HepG2 (cell line): ENCODE measurements around the gene ZNF467. TPM values are rescaled to one million over a fixed set of nuclear protein-coding genes. Genes with fewer than 3 reads are reported as not detected.

Experiments
- ARNTL ChIP-seq: sonication (generic); formaldehyde crosslinking; IDR thresholded peaks from 2 replicates; pipeline ENCODE4 v1.4.0; 2020; ENCODE audit warnings: mild to moderate bottlenecking, missing genetic modification reagents
- HOXA3 ChIP-seq: sonication (generic); formaldehyde crosslinking; IDR thresholded peaks from 2 replicates; pipeline ENCODE4 v1.5.0; 2020; ENCODE audit warnings: missing genetic modification reagents
- PHF20 ChIP-seq: sonication (generic); formaldehyde crosslinking; IDR thresholded peaks from 2 replicates; pipeline ENCODE4 v1.5.0; 2020; ENCODE audit warnings: mild to moderate bottlenecking, missing genetic modification reagents
- PHF8 ChIP-seq: sonication (generic); formaldehyde crosslinking; IDR thresholded peaks from 2 replicates; pipeline ENCODE4 v1.5.0; 2020; ENCODE audit warnings: missing genetic modification reagents
- SALL1 ChIP-seq: sonication (generic); formaldehyde crosslinking; IDR thresholded peaks from 2 replicates; pipeline ENCODE4 v1.8.0; 2022; ENCODE audit warnings: mild to moderate bottlenecking, missing genetic modification reagents
- SRSF1 ChIP-seq: fragments of 200-400 bp; formaldehyde crosslinking; optimal IDR thresholded peaks from 2 replicates; pipeline ENCODE3; 2017; ENCODE audit warnings: mild to moderate bottlenecking, low read depth, low read length, moderate library complexity
- XRCC5 ChIP-seq: fragments of 200-400 bp; formaldehyde crosslinking; optimal IDR thresholded peaks from 2 replicates; pipeline ENCODE3; 2017; ENCODE audit warnings: mild to moderate bottlenecking, low read length
- ZFX ChIP-seq: sonication (generic); formaldehyde crosslinking; IDR thresholded peaks from 2 replicates; pipeline ENCODE4 v1.4.0; 2020; ENCODE audit warnings: mild to moderate bottlenecking, low read depth, missing genetic modification reagents, moderate library complexity
- ZNF143 ChIP-seq: sonication (generic); formaldehyde crosslinking; IDR thresholded peaks from 2 replicates; pipeline ENCODE4 v1.4.0; 2020; ENCODE audit warnings: missing genetic modification reagents
- ZNF30 ChIP-seq: sonication (generic); formaldehyde crosslinking; IDR thresholded peaks from 2 replicates; pipeline ENCODE4 v1.5.0; 2020; ENCODE audit warnings: mild to moderate bottlenecking, missing genetic modification reagents
- ZNF329 ChIP-seq: sonication (generic); formaldehyde crosslinking; IDR thresholded peaks from 2 replicates; pipeline ENCODE4 v1.9.0; 2021; ENCODE audit warnings: low read depth, mild to moderate bottlenecking, missing genetic modification reagents
- ZNF501 ChIP-seq: sonication (generic); formaldehyde crosslinking; IDR thresholded peaks from 2 replicates; pipeline ENCODE4 v1.5.1; 2020; ENCODE audit warnings: mild to moderate bottlenecking, moderate library complexity, missing genetic modification reagents
- polyA plus RNA-seq, 8 experiments: library from polyadenylated mRNA; depleted of rRNA in 3 of 8; stranded (reverse) in 7 of 8; unstranded in 1 of 8; fragments of >200 nt; fragmentation: Illumina TruSeq in 4 of 8; extraction: Trizol in 4 of 8; gene quantifications; 2 replicates each; pipeline versions ENCODE4 v1.2.1 to v1.2.3, GENCODE V29; 2011 to 2016; ENCODE audit warnings: low read depth in 4 of 8, missing spikeins in 1 of 8, mixed read lengths in 1 of 8; ENCODE audit not compliant: insufficient read depth in 1 of 8
- total RNA-seq, 5 experiments: library from RNA; depleted of rRNA; stranded (reverse); fragments of >200 nt; fragmentation: Illumina TruSeq; extraction: Trizol; gene quantifications; 2 replicates each; pipeline ENCODE4 v1.2.3, GENCODE V29; 2016; ENCODE audit warnings: low read depth in 1 of 5
- TF ChIP-seq, protein P1 (sequence below): sonication (generic); formaldehyde crosslinking; IDR thresholded peaks from 2 replicates; pipeline ENCODE4 v1.4.0; 2020; ENCODE audit warnings: low read depth, mild to moderate bottlenecking, missing genetic modification reagents
- TF ChIP-seq, protein P2 (sequence below): sonication (generic); formaldehyde crosslinking; IDR thresholded peaks from 2 replicates; pipeline ENCODE4 v1.4.0; 2020; ENCODE audit warnings: mild to moderate bottlenecking, missing genetic modification reagents
- TF ChIP-seq, protein P3 (sequence below): sonication (generic); formaldehyde crosslinking; IDR thresholded peaks from 2 replicates; pipeline ENCODE4 v1.4.0; 2020; ENCODE audit warnings: missing genetic modification reagents
- TF ChIP-seq, protein P4 (sequence below): sonication (generic); formaldehyde crosslinking; IDR thresholded peaks from 2 replicates; pipeline ENCODE4 v1.4.0; 2020; ENCODE audit warnings: missing genetic modification reagents
- TF ChIP-seq, protein P5 (sequence below): sonication (generic); formaldehyde crosslinking; IDR thresholded peaks from 2 replicates; pipeline ENCODE4 v1.5.0; 2020; ENCODE audit warnings: mild to moderate bottlenecking, missing genetic modification reagents, borderline replicate concordance

Gene ZNF467
- total and polyA plus RNA-seq, 2 of the 13 experiments (the other 11 are each of a cell fraction or from before 2014, with no cell fraction given) = 0.03 TPM; not detected in 1

DNA sequence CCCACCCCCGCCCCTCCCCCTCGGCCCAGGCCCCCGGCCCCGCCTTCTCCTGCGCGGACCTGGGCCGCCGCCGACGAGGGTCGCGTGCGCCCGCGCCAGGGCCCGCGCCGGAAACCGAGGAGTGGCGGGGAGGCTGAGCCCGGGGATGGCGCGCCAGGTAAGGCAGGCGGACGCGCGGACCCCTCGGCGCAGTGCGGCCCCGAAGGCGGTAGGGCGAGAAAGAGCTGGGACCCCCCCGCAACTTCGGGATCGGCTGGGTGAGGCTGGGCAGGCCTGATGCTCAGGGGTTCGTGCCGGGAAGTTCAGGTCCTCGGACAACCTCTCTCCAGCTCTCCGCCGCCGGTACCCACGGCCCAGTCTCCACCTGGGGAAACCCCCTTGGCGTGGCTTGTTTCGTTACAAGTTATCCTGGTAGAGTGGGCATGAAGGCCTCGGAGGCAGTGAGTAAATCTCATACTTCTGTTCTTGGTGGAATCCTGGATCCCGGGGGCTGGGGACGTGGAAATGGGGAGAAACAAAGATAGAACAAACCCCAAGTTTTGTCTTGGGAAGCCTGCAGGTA, 58.4 kb downstream of the ZNF467 start (continued):
- TF ChIP-seq ZFX (CRISPR knock-in tag) = peak; percentile 89
- TF ChIP-seq, protein P1, sequence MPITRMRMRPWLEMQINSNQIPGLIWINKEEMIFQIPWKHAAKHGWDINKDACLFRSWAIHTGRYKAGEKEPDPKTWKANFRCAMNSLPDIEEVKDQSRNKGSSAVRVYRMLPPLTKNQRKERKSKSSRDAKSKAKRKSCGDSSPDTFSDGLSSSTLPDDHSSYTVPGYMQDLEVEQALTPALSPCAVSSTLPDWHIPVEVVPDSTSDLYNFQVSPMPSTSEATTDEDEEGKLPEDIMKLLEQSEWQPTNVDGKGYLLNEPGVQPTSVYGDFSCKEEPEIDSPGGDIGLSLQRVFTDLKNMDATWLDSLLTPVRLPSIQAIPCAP (CRISPR knock-in tag) = 0 out of 2 replicates have a peak, but pooled peaks have one; percentile 38
- no peak for TF ChIP-seq ZNF30 (CRISPR knock-in tag)
- no peak for TF ChIP-seq SRSF1
- TF ChIP-seq SALL1 (CRISPR knock-in tag) = peak; percentile 47
- 0 out of 2 replicates have a peak, but pooled peaks have one; percentile 9 for TF ChIP-seq ARNTL (CRISPR knock-in tag)
- TF ChIP-seq ZNF143 = no peak
- peak; percentile 80 for TF ChIP-seq PHF8 (CRISPR knock-in tag)
- TF ChIP-seq, protein P2, sequence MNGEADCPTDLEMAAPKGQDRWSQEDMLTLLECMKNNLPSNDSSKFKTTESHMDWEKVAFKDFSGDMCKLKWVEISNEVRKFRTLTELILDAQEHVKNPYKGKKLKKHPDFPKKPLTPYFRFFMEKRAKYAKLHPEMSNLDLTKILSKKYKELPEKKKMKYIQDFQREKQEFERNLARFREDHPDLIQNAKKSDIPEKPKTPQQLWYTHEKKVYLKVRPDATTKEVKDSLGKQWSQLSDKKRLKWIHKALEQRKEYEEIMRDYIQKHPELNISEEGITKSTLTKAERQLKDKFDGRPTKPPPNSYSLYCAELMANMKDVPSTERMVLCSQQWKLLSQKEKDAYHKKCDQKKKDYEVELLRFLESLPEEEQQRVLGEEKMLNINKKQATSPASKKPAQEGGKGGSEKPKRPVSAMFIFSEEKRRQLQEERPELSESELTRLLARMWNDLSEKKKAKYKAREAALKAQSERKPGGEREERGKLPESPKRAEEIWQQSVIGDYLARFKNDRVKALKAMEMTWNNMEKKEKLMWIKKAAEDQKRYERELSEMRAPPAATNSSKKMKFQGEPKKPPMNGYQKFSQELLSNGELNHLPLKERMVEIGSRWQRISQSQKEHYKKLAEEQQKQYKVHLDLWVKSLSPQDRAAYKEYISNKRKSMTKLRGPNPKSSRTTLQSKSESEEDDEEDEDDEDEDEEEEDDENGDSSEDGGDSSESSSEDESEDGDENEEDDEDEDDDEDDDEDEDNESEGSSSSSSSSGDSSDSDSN (CRISPR knock-in tag) = 0 out of 2 replicates have a peak, but pooled peaks have one; percentile 19
- 0 out of 2 replicates have a peak, but pooled peaks have one; percentile 46 for TF ChIP-seq PHF20
- TF ChIP-seq, protein P3, sequence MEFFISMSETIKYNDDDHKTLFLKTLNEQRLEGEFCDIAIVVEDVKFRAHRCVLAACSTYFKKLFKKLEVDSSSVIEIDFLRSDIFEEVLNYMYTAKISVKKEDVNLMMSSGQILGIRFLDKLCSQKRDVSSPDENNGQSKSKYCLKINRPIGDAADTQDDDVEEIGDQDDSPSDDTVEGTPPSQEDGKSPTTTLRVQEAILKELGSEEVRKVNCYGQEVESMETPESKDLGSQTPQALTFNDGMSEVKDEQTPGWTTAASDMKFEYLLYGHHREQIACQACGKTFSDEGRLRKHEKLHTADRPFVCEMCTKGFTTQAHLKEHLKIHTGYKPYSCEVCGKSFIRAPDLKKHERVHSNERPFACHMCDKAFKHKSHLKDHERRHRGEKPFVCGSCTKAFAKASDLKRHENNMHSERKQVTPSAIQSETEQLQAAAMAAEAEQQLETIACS = peak; percentile 6; the same call in 1 of the 2 replicates
- TF ChIP-seq, protein P4, sequence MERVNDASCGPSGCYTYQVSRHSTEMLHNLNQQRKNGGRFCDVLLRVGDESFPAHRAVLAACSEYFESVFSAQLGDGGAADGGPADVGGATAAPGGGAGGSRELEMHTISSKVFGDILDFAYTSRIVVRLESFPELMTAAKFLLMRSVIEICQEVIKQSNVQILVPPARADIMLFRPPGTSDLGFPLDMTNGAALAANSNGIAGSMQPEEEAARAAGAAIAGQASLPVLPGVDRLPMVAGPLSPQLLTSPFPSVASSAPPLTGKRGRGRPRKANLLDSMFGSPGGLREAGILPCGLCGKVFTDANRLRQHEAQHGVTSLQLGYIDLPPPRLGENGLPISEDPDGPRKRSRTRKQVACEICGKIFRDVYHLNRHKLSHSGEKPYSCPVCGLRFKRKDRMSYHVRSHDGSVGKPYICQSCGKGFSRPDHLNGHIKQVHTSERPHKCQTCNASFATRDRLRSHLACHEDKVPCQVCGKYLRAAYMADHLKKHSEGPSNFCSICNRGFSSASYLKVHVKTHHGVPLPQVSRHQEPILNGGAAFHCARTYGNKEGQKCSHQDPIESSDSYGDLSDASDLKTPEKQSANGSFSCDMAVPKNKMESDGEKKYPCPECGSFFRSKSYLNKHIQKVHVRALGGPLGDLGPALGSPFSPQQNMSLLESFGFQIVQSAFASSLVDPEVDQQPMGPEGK = 0 out of 2 replicates have a peak, but pooled peaks have one; percentile 13
- TF ChIP-seq ZNF501 (CRISPR knock-in tag) = peak; percentile 59
- peak; percentile 41; the same call in 1 of the 2 replicates for TF ChIP-seq ZNF329 (CRISPR knock-in tag)
- peak; percentile 12 for TF ChIP-seq XRCC5
- TF ChIP-seq, protein P5, sequence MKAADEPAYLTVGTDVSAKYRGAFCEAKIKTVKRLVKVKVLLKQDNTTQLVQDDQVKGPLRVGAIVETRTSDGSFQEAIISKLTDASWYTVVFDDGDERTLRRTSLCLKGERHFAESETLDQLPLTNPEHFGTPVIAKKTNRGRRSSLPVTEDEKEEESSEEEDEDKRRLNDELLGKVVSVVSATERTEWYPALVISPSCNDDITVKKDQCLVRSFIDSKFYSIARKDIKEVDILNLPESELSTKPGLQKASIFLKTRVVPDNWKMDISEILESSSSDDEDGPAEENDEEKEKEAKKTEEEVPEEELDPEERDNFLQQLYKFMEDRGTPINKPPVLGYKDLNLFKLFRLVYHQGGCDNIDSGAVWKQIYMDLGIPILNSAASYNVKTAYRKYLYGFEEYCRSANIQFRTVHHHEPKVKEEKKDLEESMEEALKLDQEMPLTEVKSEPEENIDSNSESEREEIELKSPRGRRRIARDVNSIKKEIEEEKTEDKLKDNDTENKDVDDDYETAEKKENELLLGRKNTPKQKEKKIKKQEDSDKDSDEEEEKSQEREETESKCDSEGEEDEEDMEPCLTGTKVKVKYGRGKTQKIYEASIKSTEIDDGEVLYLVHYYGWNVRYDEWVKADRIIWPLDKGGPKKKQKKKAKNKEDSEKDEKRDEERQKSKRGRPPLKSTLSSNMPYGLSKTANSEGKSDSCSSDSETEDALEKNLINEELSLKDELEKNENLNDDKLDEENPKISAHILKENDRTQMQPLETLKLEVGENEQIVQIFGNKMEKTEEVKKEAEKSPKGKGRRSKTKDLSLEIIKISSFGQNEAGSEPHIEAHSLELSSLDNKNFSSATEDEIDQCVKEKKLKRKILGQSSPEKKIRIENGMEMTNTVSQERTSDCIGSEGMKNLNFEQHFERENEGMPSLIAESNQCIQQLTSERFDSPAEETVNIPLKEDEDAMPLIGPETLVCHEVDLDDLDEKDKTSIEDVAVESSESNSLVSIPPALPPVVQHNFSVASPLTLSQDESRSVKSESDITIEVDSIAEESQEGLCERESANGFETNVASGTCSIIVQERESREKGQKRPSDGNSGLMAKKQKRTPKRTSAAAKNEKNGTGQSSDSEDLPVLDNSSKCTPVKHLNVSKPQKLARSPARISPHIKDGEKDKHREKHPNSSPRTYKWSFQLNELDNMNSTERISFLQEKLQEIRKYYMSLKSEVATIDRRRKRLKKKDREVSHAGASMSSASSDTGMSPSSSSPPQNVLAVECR (CRISPR knock-in tag) = peak; percentile 50; the same call in 1 of the 2 replicates
- TF ChIP-seq HOXA3 (CRISPR knock-in tag) = peak; percentile 53; the same call in 1 of the 2 replicates
- TF ChIP-seq, all 625 proteins: peak for 72
